PC-3 (cell line): Measurements from ENCODE around the gene S100P.

Experiments
- CTCF ChIP-seq: fragments of 300-600 bp; sonication (generic); conservative IDR thresholded peaks from 2 replicates; pipeline ENCODE4 v1.5.1; 2017; ENCODE audit warnings: antibody characterized with exemption, low read depth, mild to moderate bottlenecking, low read length
- EZH2 ChIP-seq: fragments of 300-600 bp; sonication (generic); IDR thresholded peaks from one replicate; pipeline ENCODE4 v1.6.1; 2017; ENCODE audit warnings: antibody characterized with exemption, mild to moderate bottlenecking, low read length; ENCODE audit not compliant: unreplicated experiment
- EZH2phosphoT487 ChIP-seq: fragments of 300-600 bp; sonication (generic); IDR thresholded peaks from 2 replicates; pipeline ENCODE4 v1.6.1; 2018; ENCODE audit warnings: mild to moderate bottlenecking, antibody characterized with exemption, low read length, borderline replicate concordance

GRCh38 chr4:6715704-6716017, 22.0 kb downstream of the S100P start:
- no peak for TF ChIP-seq EZH2phosphoT487
- TF ChIP-seq CTCF: no peak
- no peak for TF ChIP-seq EZH2
